ENCODE results near the gene ERCC8.

- TF ChIP-seq CTCF (conservative IDR thresholded peaks at IDR 0.05) = no peak
- no peak for TF ChIP-seq EZH2 (IDR thresholded peaks at IDR 0.05; ENCODE audit: low read depth)
Measured at GRCh38 chr5:60842871-60843385, 101.9 kb downstream of the ERCC8 start.
